ENCODE data around the gene NXPE4. TPM values are rescaled to one million over a fixed set of nuclear protein-coding genes. Genes with fewer than 3 reads are reported as not detected.
"Not testable (repeated sequence)": the region's sequence is repeated elsewhere in the genome, so short reads cannot be mapped to it uniquely, and the experiment has no call there.

Gene NXPE4
- total and polyA plus RNA-seq, 9 of the 15 experiments (the other 6 are each of a cell fraction or from before 2014, with no cell fraction given), result not detected

GRCh38 chr11:114612686-114613085, 17.1 kb upstream of the NXPE4 start:
- 1% methylated on average over 9 of the region's 9 CpGs for WGBS (ENCODE audit: insufficient coverage, low coverage, missing lambda C conversion rate)
- FAIRE-seq (no peak), ATAC-seq (no peak), DNase-seq (ENCODE audit: extremely low read depth in 1 of 4, low spot score in 3 of 4) (no peak)
- Histone ChIP-seq H3K9me3 (replicated peaks; ENCODE audit: control insufficient read depth, insufficient read depth, low read depth, low read length) (peaks cover 15% of the 10 kb centered on the region), H3K9me1 (ENCODE audit: control insufficient read depth, insufficient read depth, low read length) (no peaks in the 10 kb centered on the region), H3K27me3 (ENCODE audit: control insufficient read depth in 2 of 2, insufficient read depth in 2 of 2, low read length in 2 of 2) (no peaks in the 10 kb centered on the region), H3K4me1 (replicated peaks in 1 of 2; ENCODE audit: control insufficient read depth in 2 of 2, insufficient read depth in 2 of 2, low read length in 2 of 2) (no peaks in the 10 kb centered on the region), H3K9ac (ENCODE audit: insufficient read depth in 1 of 2, low read depth in 2 of 2, low read length in 2 of 2) (no peak overlapping the region), H3K4me2 (ENCODE audit: insufficient read depth, low read length) (no peak overlapping the region), H4K20me1 (replicated peaks; ENCODE audit: control insufficient read depth, insufficient read depth, low read length) (no peaks in the 10 kb centered on the region), H3K27ac (ENCODE audit: extremely low read depth, low read depth, low read length) (no peak overlapping the region), H3K36me3 (ENCODE audit: control insufficient read depth, insufficient read depth, low read length) (no peaks in the 10 kb centered on the region), H3K79me2 (ENCODE audit: control insufficient read depth, insufficient read depth, low read length) (no peaks in the 10 kb centered on the region), H2AFZ (ENCODE audit: low read depth, low read length) (no peak overlapping the region), H3K4me3 (no peak overlapping the region)
- POLR2A ChIA-PET, result no interaction called here
- no peak for TF ChIP-seq NCOA4 (IDR thresholded peaks at IDR 0.05; ENCODE audit: partially characterized antibody)
- TF ChIP-seq NCOA1 (IDR thresholded peaks at IDR 0.05; ENCODE audit: low read depth), result no peak
- intact Hi-C loops (cut with micrococcal nuclease), result no loop called here
- in situ Hi-C loops (cut with MboI), result no loop called here
- BruUV-seq (replicated peaks), result no TSS peak
- CTCF ChIA-PET (ENCODE audit: low intra/inter-chr PET ratio), result no interaction called here

- in situ Hi-C loops (cut with MboI); H3K4me2 ChIP-seq (ENCODE audit: insufficient read depth, low read length); POLR2A ChIA-PET; H3K27me3 ChIP-seq (ENCODE audit: control insufficient read depth in 2 of 2, insufficient read depth in 2 of 2, low read length in 2 of 2); FAIRE-seq; BruUV-seq (replicated peaks); ATAC-seq; H3K79me2 ChIP-seq (ENCODE audit: control insufficient read depth, insufficient read depth, low read length); DNase-seq (ENCODE audit: extremely low read depth in 1 of 4, low spot score in 3 of 4); H2AFZ ChIP-seq (ENCODE audit: low read depth, low read length); H3K9me1 ChIP-seq (ENCODE audit: control insufficient read depth, insufficient read depth, low read length); H4K20me1 ChIP-seq (replicated peaks; ENCODE audit: control insufficient read depth, insufficient read depth, low read length); CTCF ChIA-PET (ENCODE audit: low intra/inter-chr PET ratio); H3K4me1 ChIP-seq (replicated peaks in 1 of 2; ENCODE audit: control insufficient read depth in 2 of 2, insufficient read depth in 2 of 2, low read length in 2 of 2); intact Hi-C loops (cut with micrococcal nuclease); H3K27ac ChIP-seq (ENCODE audit: extremely low read depth, low read depth, low read length); H3K4me3 ChIP-seq; H3K9ac ChIP-seq (ENCODE audit: insufficient read depth in 1 of 2, low read depth in 2 of 2, low read length in 2 of 2); H3K36me3 ChIP-seq (ENCODE audit: control insufficient read depth, insufficient read depth, low read length): not testable (repeated sequence)
- peaks cover 13% of the 10 kb centered on the region for H3K9me3 ChIP-seq (replicated peaks; ENCODE audit: control insufficient read depth, insufficient read depth, low read depth, low read length)
- under 1% methylated on average over 9 of the region's 9 CpGs for WGBS (ENCODE audit: insufficient coverage, low coverage, missing lambda C conversion rate)
These were observed 16.6 kb upstream of the NXPE4 start for GRCh38 chr11:114612199-114612598.

All from K562 (cell line).